ENCODE data around the gene NUDT15. TPM values are rescaled to one million over a fixed set of nuclear protein-coding genes. Genes with fewer than 3 reads are reported as not detected.

Gene NUDT15
- total and polyA plus RNA-seq, 10 of the 15 experiments (the other 5 are each of a cell fraction or from before 2014, with no cell fraction given) = 11.4 to 26.7 (median 18.0) TPM

GRCh38 chr13:48001114-48001881, 36.2 kb upstream of the NUDT15 start, which contains the start of gene SUCLA2 (continued):
- TF ChIP-seq KAT2A (conservative IDR thresholded peaks at IDR 0.05; ENCODE audit: control insufficient read depth, low read depth, low read length) (no peak), ZNF592 (IDR thresholded peaks at IDR 0.05) (no peak), ATF3 (IDR thresholded peaks at IDR 0.05; ENCODE audit: borderline replicate concordance, extremely low read depth, low read depth, low read length) (no peak), ZSCAN29 (IDR thresholded peaks at IDR 0.05) (no peak), NR2C2 (IDR thresholded peaks at IDR 0.05; ENCODE audit: borderline replicate concordance, control insufficient read depth, insufficient read length, low read depth) (no peak), HDAC6 (IDR thresholded peaks at IDR 0.05; ENCODE audit: unreplicated experiment) (no peak), ZZZ3 (IDR thresholded peaks at IDR 0.05; ENCODE audit: control insufficient read depth, insufficient read length, low read depth) (no peak), CHD2 (IDR thresholded peaks at IDR 0.05; ENCODE audit: borderline replicate concordance, low read depth, low read length) (no peak), KLF5 (IDR thresholded peaks at IDR 0.05; ENCODE audit: partially characterized antibody) (no peak), RCOR1 (conservative IDR thresholded peaks at IDR 0.05; ENCODE audit: low read depth, low read length) (0 out of 2 replicates have a peak, but pooled peaks have one; percentile 32), CTCF (IDR thresholded peaks at IDR 0.05 in 2 of 3, conservative IDR thresholded peaks at IDR 0.05 in 1 of 3; ENCODE audit: control insufficient read depth in 2 of 3, extremely low read depth in 1 of 3, insufficient read depth in 1 of 3, low read depth in 3 of 3, low read length in 3 of 3) (no peak), STAT1 (conservative IDR thresholded peaks at IDR 0.05) (no peak), NFYB (IDR thresholded peaks at IDR 0.05; ENCODE audit: insufficient read depth, low read depth, low read length) (no peak), POU2F2 (IDR thresholded peaks at IDR 0.05; ENCODE audit: borderline replicate concordance, low read depth, low read length) (peak; percentile 46; the same call in 1 of the 3 replicates), ZNF687 (IDR thresholded peaks at IDR 0.05) (no peak), LARP7 (IDR thresholded peaks at IDR 0.05) (no peak; the same call in 1 of the 2 replicates), MXI1 (IDR thresholded peaks at IDR 0.05; ENCODE audit: low read depth, low read length) (peak; percentile 69), EGR1 (IDR thresholded peaks at IDR 0.05; ENCODE audit: borderline replicate concordance in 1 of 2, low read depth in 2 of 2, low read length in 2 of 2) (no peak)

Data from GM12878 (cell line).